ENCODE results near the gene TMEM238. TPM values are rescaled to one million over a fixed set of nuclear protein-coding genes. Genes with fewer than 3 reads are reported as not detected.

TMEM238 gene
- total and polyA plus RNA-seq, 4 donors: 0.08 to 0.54 (median 0.47) TPM

- no peak for DNase-seq (ENCODE audit: low spot score)
- TF ChIP-seq FOXA1 (IDR thresholded peaks at IDR 0.05): no peak
- TF ChIP-seq FOXA2 (IDR thresholded peaks at IDR 0.05): no peak
- no peak for TF ChIP-seq TAF1 (conservative IDR thresholded peaks at IDR 0.05)
- TF ChIP-seq, protein P1, sequence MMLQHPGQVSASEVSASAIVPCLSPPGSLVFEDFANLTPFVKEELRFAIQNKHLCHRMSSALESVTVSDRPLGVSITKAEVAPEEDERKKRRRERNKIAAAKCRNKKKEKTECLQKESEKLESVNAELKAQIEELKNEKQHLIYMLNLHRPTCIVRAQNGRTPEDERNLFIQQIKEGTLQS (IDR thresholded peaks at IDR 0.05): no peak
- no peak for TF ChIP-seq HNF4A (conservative IDR thresholded peaks at IDR 0.05)
- TF ChIP-seq NR2F2 (IDR thresholded peaks at IDR 0.05): no peak
- TF ChIP-seq, protein P2, sequence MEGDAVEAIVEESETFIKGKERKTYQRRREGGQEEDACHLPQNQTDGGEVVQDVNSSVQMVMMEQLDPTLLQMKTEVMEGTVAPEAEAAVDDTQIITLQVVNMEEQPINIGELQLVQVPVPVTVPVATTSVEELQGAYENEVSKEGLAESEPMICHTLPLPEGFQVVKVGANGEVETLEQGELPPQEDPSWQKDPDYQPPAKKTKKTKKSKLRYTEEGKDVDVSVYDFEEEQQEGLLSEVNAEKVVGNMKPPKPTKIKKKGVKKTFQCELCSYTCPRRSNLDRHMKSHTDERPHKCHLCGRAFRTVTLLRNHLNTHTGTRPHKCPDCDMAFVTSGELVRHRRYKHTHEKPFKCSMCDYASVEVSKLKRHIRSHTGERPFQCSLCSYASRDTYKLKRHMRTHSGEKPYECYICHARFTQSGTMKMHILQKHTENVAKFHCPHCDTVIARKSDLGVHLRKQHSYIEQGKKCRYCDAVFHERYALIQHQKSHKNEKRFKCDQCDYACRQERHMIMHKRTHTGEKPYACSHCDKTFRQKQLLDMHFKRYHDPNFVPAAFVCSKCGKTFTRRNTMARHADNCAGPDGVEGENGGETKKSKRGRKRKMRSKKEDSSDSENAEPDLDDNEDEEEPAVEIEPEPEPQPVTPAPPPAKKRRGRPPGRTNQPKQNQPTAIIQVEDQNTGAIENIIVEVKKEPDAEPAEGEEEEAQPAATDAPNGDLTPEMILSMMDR (IDR thresholded peaks at IDR 0.05; ENCODE audit: low read depth, low read length, missing input control): no peak
- no peak for TF ChIP-seq RXRA (IDR thresholded peaks at IDR 0.05)
- no peak for TF ChIP-seq JUND (IDR thresholded peaks at IDR 0.05)
- TF ChIP-seq, protein P3, sequence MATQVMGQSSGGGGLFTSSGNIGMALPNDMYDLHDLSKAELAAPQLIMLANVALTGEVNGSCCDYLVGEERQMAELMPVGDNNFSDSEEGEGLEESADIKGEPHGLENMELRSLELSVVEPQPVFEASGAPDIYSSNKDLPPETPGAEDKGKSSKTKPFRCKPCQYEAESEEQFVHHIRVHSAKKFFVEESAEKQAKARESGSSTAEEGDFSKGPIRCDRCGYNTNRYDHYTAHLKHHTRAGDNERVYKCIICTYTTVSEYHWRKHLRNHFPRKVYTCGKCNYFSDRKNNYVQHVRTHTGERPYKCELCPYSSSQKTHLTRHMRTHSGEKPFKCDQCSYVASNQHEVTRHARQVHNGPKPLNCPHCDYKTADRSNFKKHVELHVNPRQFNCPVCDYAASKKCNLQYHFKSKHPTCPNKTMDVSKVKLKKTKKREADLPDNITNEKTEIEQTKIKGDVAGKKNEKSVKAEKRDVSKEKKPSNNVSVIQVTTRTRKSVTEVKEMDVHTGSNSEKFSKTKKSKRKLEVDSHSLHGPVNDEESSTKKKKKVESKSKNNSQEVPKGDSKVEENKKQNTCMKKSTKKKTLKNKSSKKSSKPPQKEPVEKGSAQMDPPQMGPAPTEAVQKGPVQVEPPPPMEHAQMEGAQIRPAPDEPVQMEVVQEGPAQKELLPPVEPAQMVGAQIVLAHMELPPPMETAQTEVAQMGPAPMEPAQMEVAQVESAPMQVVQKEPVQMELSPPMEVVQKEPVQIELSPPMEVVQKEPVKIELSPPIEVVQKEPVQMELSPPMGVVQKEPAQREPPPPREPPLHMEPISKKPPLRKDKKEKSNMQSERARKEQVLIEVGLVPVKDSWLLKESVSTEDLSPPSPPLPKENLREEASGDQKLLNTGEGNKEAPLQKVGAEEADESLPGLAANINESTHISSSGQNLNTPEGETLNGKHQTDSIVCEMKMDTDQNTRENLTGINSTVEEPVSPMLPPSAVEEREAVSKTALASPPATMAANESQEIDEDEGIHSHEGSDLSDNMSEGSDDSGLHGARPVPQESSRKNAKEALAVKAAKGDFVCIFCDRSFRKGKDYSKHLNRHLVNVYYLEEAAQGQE (IDR thresholded peaks at IDR 0.05): no peak
- no peak for TF ChIP-seq ZBTB33 (IDR thresholded peaks at IDR 0.05)
- Histone ChIP-seq H3K9ac (ENCODE audit: low read depth in 1 of 2, low read length in 2 of 2) (no peak overlapping the region), H3K4me1 (ENCODE audit: control insufficient read depth in 4 of 4, insufficient read depth in 4 of 4, low read length in 3 of 4) (peaks cover 6 to 9% (median 7%) of the 10 kb centered on the region in 4 donors), H3K9me3 (ENCODE audit: control insufficient read depth in 4 of 4, low read length in 3 of 4) (no peaks in the 10 kb centered on the region), H3K36me3 (ENCODE audit: control insufficient read depth in 4 of 4, insufficient read depth in 3 of 4, low read depth in 1 of 4, low read length in 3 of 4) (peaks cover 0 to 10% (median 1%) of the 10 kb centered on the region in 4 donors), H3K4me3 (ENCODE audit: low read depth in 1 of 3, low read length in 3 of 3) (no peak overlapping the region), H3K27ac (ENCODE audit: low read depth in 1 of 2, low read length in 2 of 2) (no peak overlapping the region), H3K27me3 (ENCODE audit: control insufficient read depth in 4 of 4, insufficient read depth in 4 of 4, low read length in 3 of 4) (no peaks in the 10 kb centered on the region)
- 95% methylated on average over 22 of the region's 22 CpGs for WGBS
These were observed 38.8 kb downstream of the TMEM238 start for GRCh38 chr19:55345101-55345817.

- Histone ChIP-seq H3K4me3 (ENCODE audit: low read depth in 1 of 3, low read length in 3 of 3) (no peak overlapping the region), H3K27me3 (ENCODE audit: control insufficient read depth in 4 of 4, insufficient read depth in 4 of 4, low read length in 3 of 4) (no peaks in the 10 kb centered on the region), H3K27ac (ENCODE audit: low read depth in 1 of 2, low read length in 2 of 2) (no peak overlapping the region), H3K36me3 (ENCODE audit: control insufficient read depth in 4 of 4, insufficient read depth in 3 of 4, low read depth in 1 of 4, low read length in 3 of 4) (peaks cover 0 to 10% (median 1%) of the 10 kb centered on the region in 4 donors), H3K4me1 (ENCODE audit: control insufficient read depth in 4 of 4, insufficient read depth in 4 of 4, low read length in 3 of 4) (peaks cover 8 to 12% (median 10%) of the 10 kb centered on the region in 4 donors), H3K9ac (ENCODE audit: low read depth in 1 of 2, low read length in 2 of 2) (no peak overlapping the region), H3K9me3 (ENCODE audit: control insufficient read depth in 4 of 4, low read length in 3 of 4) (no peaks in the 10 kb centered on the region)
- no peak for TF ChIP-seq EGR1 (IDR thresholded peaks at IDR 0.05; ENCODE audit: low read depth in 2 of 2)
- no peak for TF ChIP-seq MAX (IDR thresholded peaks at IDR 0.05)
- no peak for TF ChIP-seq GABPA (IDR thresholded peaks at IDR 0.05 in 1 of 2, conservative IDR thresholded peaks at IDR 0.05 in 1 of 2)
- TF ChIP-seq, protein P2 (IDR thresholded peaks at IDR 0.05; ENCODE audit: low read depth, low read length, missing input control): no peak
- TF ChIP-seq FOXA2 (IDR thresholded peaks at IDR 0.05): no peak
- TF ChIP-seq HNF4A (conservative IDR thresholded peaks at IDR 0.05): no peak
- no peak for TF ChIP-seq RXRA (IDR thresholded peaks at IDR 0.05)
- TF ChIP-seq NR2F2 (IDR thresholded peaks at IDR 0.05): no peak
- TF ChIP-seq HNF4G (IDR thresholded peaks at IDR 0.05): no peak
- TF ChIP-seq SP1 (IDR thresholded peaks at IDR 0.05): no peak
- no peak for TF ChIP-seq JUND (IDR thresholded peaks at IDR 0.05)
- no peak for TF ChIP-seq FOXA1 (IDR thresholded peaks at IDR 0.05)
- TF ChIP-seq ZBTB33 (IDR thresholded peaks at IDR 0.05): no peak
- TF ChIP-seq, protein P1 (IDR thresholded peaks at IDR 0.05): no peak
- no peak for TF ChIP-seq YY1 (IDR thresholded peaks at IDR 0.05)
- TF ChIP-seq RAD21 (IDR thresholded peaks at IDR 0.05): no peak
- WGBS: 88% methylated on average over 9 of the region's 9 CpGs
- DNase-seq (ENCODE audit: low spot score): no peak
These were observed 39.6 kb downstream of the TMEM238 start for GRCh38 chr19:55344444-55344843.
